Endodermal cell (in vitro differentiated cells): Measurements from ENCODE around the gene NUP188. TPM values are rescaled to one million over a fixed set of nuclear protein-coding genes. Genes with fewer than 3 reads are reported as not detected.
A peak's percentile ranks its signal among the peaks of the same experiment; 100 is the strongest.

ENCODE experiments used
- DNase-seq: peaks from one replicate; pipeline ENCODE4 v3.0.0-alpha.2; 2017
- H3K27ac ChIP-seq: 2 replicates; pipeline ENCODE4 v1.5.1; 2013; ENCODE audit warnings: mild to moderate bottlenecking, low read depth, low read length, moderate library complexity
- H3K27me3 ChIP-seq: 2 replicates; pipeline ENCODE4 v1.6.1; 2013; ENCODE audit warnings: mild to moderate bottlenecking, low read length, moderate library complexity; ENCODE audit not compliant: insufficient read depth, control insufficient read depth, poor library complexity, severe bottlenecking
- H3K36me3 ChIP-seq: 2 replicates; pipeline ENCODE4 v1.7.0; 2013; ENCODE audit warnings: mild to moderate bottlenecking, low read length, moderate library complexity; ENCODE audit not compliant: control insufficient read depth, insufficient read depth
- H3K4me1 ChIP-seq: one replicate; pipeline ENCODE4 v1.7.0; 2013; ENCODE audit warnings: low read length; ENCODE audit not compliant: control insufficient read depth, insufficient read depth
- H3K4me3 ChIP-seq: 2 replicates; pipeline ENCODE4 v1.5.1; 2013; ENCODE audit warnings: mild to moderate bottlenecking, low read length, moderate library complexity
- H3K9ac ChIP-seq: 2 replicates; pipeline ENCODE4 v1.6.1; 2013; ENCODE audit warnings: mild to moderate bottlenecking, low read length, moderate library complexity; ENCODE audit not compliant: poor library complexity, severe bottlenecking; ENCODE audit errors: extremely low read depth
- H3K9me3 ChIP-seq: 2 replicates; pipeline ENCODE4 v1.6.1; 2013; ENCODE audit warnings: mild to moderate bottlenecking, low read length, moderate library complexity; ENCODE audit not compliant: control insufficient read depth
- H3K27ac Mint-ChIP-seq: 2 replicates; pipeline ENCODE4 v1.8.0; 2020; ENCODE audit warnings: mixed read lengths
- H3K27me3 Mint-ChIP-seq: 2 replicates; pipeline ENCODE4 v1.8.0; 2021; ENCODE audit warnings: mild to moderate bottlenecking, mixed read lengths; ENCODE audit not compliant: insufficient read depth
- H3K36me3 Mint-ChIP-seq: 2 replicates; pipeline ENCODE4 v1.8.0; 2020; ENCODE audit warnings: low read depth, mixed read lengths
- H3K4me1 Mint-ChIP-seq: 2 replicates; pipeline ENCODE4 v1.8.0; 2020; ENCODE audit warnings: mixed read lengths
- H3K4me3 Mint-ChIP-seq: 2 replicates; pipeline ENCODE4 v1.8.0; 2020; ENCODE audit warnings: mild to moderate bottlenecking, moderate library complexity, mixed read lengths
- H3K9me3 Mint-ChIP-seq: 2 replicates; pipeline ENCODE4 v1.8.0; 2020; ENCODE audit warnings: mild to moderate bottlenecking, mixed read lengths
- CTCF ChIP-seq: fragments of 200-600 bp; sonication (generic); conservative IDR thresholded peaks from 2 replicates; pipeline ENCODE4 v1.5.0; 2021; ENCODE audit warnings: antibody characterized with exemption, mild to moderate bottlenecking
- WGBS, 2 experiments: methylation state at CpG; one replicate each; pipeline versions ENCODE4 v1.1.5 to v1.1.7; 2013; ENCODE audit warnings: missing lambda C conversion rate in 2 of 2, mixed read lengths in 1 of 2; ENCODE audit not compliant: insufficient coverage in 1 of 2, insufficient read length in 1 of 2; 5-methylcytosine and 5-hydroxymethylcytosine counted together
- total RNA-seq, 2 donors: library from RNA; stranded (reverse); fragmentation: NEBNext Ultra II Directional in 1 of 2; extraction: Animal tissue kit (Norgen Biotek cat#: 25700) in 1 of 2; gene quantifications; 2 replicates in 1 of 2; 3 replicates in 1 of 2; pipeline ENCODE4 v1.2.1, GENCODE V29; 2021

NUP188 gene
- total RNA-seq, 2 donors from 2014 or later = 89.8 to 94.8 TPM

GRCh38 chr9:129021091-129021490 is 73.6 kb downstream of the NUP188 start:
- peaks cover 21% of the 10 kb centered on the region for H3K36me3 Mint-ChIP-seq
- 90 to 92% methylated on average over 6 to 8 of the region's 8 CpGs for WGBS, 2 experiments
- H3K9me3 Mint-ChIP-seq = no peaks in the 10 kb centered on the region
- Histone ChIP-seq H3K4me3 (no peak overlapping the region), H3K36me3 (no peaks in the 10 kb centered on the region), H3K9ac (no peak overlapping the region), H3K27ac (no peak overlapping the region), H3K4me1 (no peaks in the 10 kb centered on the region), H3K9me3 (no peaks in the 10 kb centered on the region), H3K27me3 (no peaks in the 10 kb centered on the region)
- no peak for TF ChIP-seq CTCF
- H3K4me1 Mint-ChIP-seq = peaks cover 9% of the 10 kb centered on the region
- H3K4me3 Mint-ChIP-seq = no peak overlapping the region
- no peak overlapping the region for H3K27ac Mint-ChIP-seq
- DNase-seq = no peak
- no peaks in the 10 kb centered on the region for H3K27me3 Mint-ChIP-seq

- no peaks in the 10 kb centered on the region for H3K27me3 ChIP-seq
- Mint-ChIP-seq H3K27me3 (no peaks in the 10 kb centered on the region), H3K4me1 (peaks cover 11% of the 10 kb centered on the region), H3K9me3 (no peaks in the 10 kb centered on the region), H3K27ac (peak overlapping the region; percentile 66), H3K36me3 (peaks cover 18% of the 10 kb centered on the region), H3K4me3 (no peak overlapping the region)
- peak overlapping the region; percentile 17 for H3K27ac ChIP-seq
- H3K4me1 ChIP-seq = no peaks in the 10 kb centered on the region
- no peak overlapping the region for H3K9ac ChIP-seq
- H3K4me3 ChIP-seq = no peak overlapping the region
- 90 to 92% methylated on average over 7 to 9 of the region's 9 CpGs for WGBS, 2 experiments
- no peaks in the 10 kb centered on the region for H3K36me3 ChIP-seq
- H3K9me3 ChIP-seq = no peaks in the 10 kb centered on the region
- no peak for TF ChIP-seq CTCF
- DNase-seq = no peak
Observed at GRCh38 chr9:129022037-129022436, 74.5 kb downstream of the NUP188 start.

DNA sequence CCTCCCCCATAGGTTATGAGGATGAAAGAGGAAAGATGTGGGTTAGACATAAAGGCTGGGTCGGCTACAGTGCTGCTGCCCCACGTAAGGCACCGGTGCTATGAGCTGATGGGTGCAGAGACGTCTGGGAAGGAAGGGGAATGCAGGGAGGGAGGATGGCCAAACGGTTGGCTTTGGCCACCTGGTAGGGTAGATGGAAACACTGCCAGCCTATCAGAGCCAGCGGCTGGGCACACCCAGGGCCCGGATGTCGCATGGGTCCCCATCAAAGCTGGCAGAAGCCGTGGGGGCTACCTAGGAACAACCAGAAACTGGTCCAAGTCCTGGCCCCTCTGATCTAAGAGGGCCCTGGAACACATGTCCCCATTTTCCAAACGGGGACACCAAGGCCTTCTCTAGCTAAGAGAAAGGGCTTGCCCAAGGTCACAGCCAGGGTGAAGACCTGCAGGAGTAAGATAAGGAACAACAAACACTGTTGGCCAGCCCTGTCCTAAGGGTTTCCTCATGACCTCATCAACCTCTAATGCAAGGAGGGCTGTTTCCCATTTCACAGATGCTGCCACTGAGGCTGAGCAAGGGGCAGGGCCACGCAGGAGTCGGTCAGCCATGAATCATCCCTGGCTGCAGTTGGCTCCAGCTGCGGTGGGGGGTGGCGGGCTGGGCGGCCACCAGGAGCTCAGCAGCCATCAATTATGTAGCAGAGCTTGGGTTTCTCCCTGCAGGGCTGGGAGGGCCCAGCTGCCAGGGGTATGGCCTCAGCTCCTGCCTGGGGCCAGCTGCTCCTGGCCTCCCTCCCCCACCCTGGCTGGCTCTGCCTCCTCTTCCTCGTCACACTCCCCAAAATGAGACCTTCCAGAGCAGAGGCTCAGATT is 75.8 kb downstream of the NUP188 start:
- H3K36me3 ChIP-seq = no peaks in the 10 kb centered on the region
- no peaks in the 10 kb centered on the region for H3K9me3 Mint-ChIP-seq
- no peak overlapping the region for H3K9ac ChIP-seq
- no peak overlapping the region for H3K4me3 Mint-ChIP-seq
- no peaks in the 10 kb centered on the region for H3K27me3 ChIP-seq
- peaks cover 12% of the 10 kb centered on the region for H3K36me3 Mint-ChIP-seq
- 84 to 91% methylated on average over 7 to 16 of the region's 16 CpGs for WGBS, 2 experiments
- H3K4me3 ChIP-seq = no peak overlapping the region
- H3K4me1 Mint-ChIP-seq = peaks cover 15% of the 10 kb centered on the region
- H3K27ac ChIP-seq = peak overlapping the region; percentile 55
- H3K27ac Mint-ChIP-seq = peak overlapping the region; percentile 46
- peak; percentile 55 for DNase-seq
- H3K4me1 ChIP-seq = no peaks in the 10 kb centered on the region
- no peaks in the 10 kb centered on the region for H3K9me3 ChIP-seq
- no peaks in the 10 kb centered on the region for H3K27me3 Mint-ChIP-seq
- no peak for TF ChIP-seq CTCF
